HUES6 (cell line): ENCODE measurements around the gene PRKCB.
A peak's percentile ranks its signal among the peaks of the same experiment; 100 is the strongest.

Experiments used
- H3K27ac ChIP-seq: 2 replicates; pipeline ENCODE4 v1.7.0; 2013; ENCODE audit warnings: low read depth, mild to moderate bottlenecking, low read length, inconsistent platforms
- H3K27me3 ChIP-seq: 2 replicates; pipeline ENCODE4 v1.6.1; 2013; ENCODE audit warnings: low read length; ENCODE audit not compliant: control insufficient read depth, insufficient read depth
- H3K36me3 ChIP-seq: 2 replicates; pipeline ENCODE4 v1.6.1; 2013; ENCODE audit warnings: low read length; ENCODE audit not compliant: control insufficient read depth, insufficient read depth
- H3K4me1 ChIP-seq: 2 replicates; pipeline ENCODE4 v1.6.1; 2013; ENCODE audit warnings: low read length; ENCODE audit not compliant: control insufficient read depth, insufficient read depth
- H3K4me3 ChIP-seq: 2 replicates; pipeline ENCODE4 v1.5.1; 2013; ENCODE audit warnings: low read depth, low read length
- H3K9ac ChIP-seq: one replicate; pipeline ENCODE4 v1.6.1; 2013; ENCODE audit warnings: mild to moderate bottlenecking, low read length
- H3K9me3 ChIP-seq: 2 replicates; pipeline ENCODE4 v1.6.1; 2013; ENCODE audit warnings: low read depth, low read length; ENCODE audit not compliant: control insufficient read depth, insufficient read depth

The PRKCB gene

GRCh38 chr16:24075302-24075701 is 239.5 kb downstream of the PRKCB start:
- Histone ChIP-seq H3K36me3 (no peaks in the 10 kb centered on the region), H3K27me3 (no peaks in the 10 kb centered on the region), H3K4me1 (peaks cover 26% of the 10 kb centered on the region), H3K9ac (no peak overlapping the region), H3K9me3 (no peaks in the 10 kb centered on the region), H3K4me3 (no peak overlapping the region), H3K27ac (no peak overlapping the region; the same call in 1 of the 2 replicates)

GRCh38 chr16:24075931-24076716 is 240.3 kb downstream of the PRKCB start:
- Histone ChIP-seq H3K4me1 (peaks cover 26% of the 10 kb centered on the region), H3K9me3 (no peaks in the 10 kb centered on the region), H3K27me3 (no peaks in the 10 kb centered on the region), H3K27ac (peak overlapping the region; percentile 41; the same call in 1 of the 2 replicates), H3K4me3 (peak overlapping the region; percentile 6; the same call in 1 of the 2 replicates), H3K36me3 (no peaks in the 10 kb centered on the region), H3K9ac (peak overlapping the region; percentile 50)

GRCh38 chr16:24077292-24077691 is 241.5 kb downstream of the PRKCB start:
- Histone ChIP-seq H3K27me3 (no peaks in the 10 kb centered on the region), H3K4me1 (peaks cover 26% of the 10 kb centered on the region), H3K4me3 (no peak overlapping the region), H3K27ac (no peak overlapping the region), H3K9ac (no peak overlapping the region), H3K36me3 (no peaks in the 10 kb centered on the region), H3K9me3 (no peaks in the 10 kb centered on the region)

- no peak overlapping the region for H3K9ac ChIP-seq
- peaks cover 26% of the 10 kb centered on the region for H3K4me1 ChIP-seq
- no peaks in the 10 kb centered on the region for H3K9me3 ChIP-seq
- H3K27ac ChIP-seq: no peak overlapping the region
- no peaks in the 10 kb centered on the region for H3K27me3 ChIP-seq
- H3K36me3 ChIP-seq: no peaks in the 10 kb centered on the region
- no peak overlapping the region for H3K4me3 ChIP-seq
Measured at GRCh38 chr16:24077966-24078365, 242.2 kb downstream of the PRKCB start.

- no peak overlapping the region for H3K4me3 ChIP-seq
- H3K9me3 ChIP-seq: peaks cover 6% of the 10 kb centered on the region; the same call in 1 of the 2 replicates
- no peaks in the 10 kb centered on the region for H3K36me3 ChIP-seq
- H3K27ac ChIP-seq: no peak overlapping the region
- H3K9ac ChIP-seq: no peak overlapping the region
- no peaks in the 10 kb centered on the region for H3K27me3 ChIP-seq
- no peaks in the 10 kb centered on the region for H3K4me1 ChIP-seq
Measured at GRCh38 chr16:24085666-24086065, 249.9 kb downstream of the PRKCB start.

- no peaks in the 10 kb centered on the region for H3K4me1 ChIP-seq
- no peaks in the 10 kb centered on the region for H3K27me3 ChIP-seq
- peaks cover 14% of the 10 kb centered on the region; the same call in 1 of the 2 replicates for H3K9me3 ChIP-seq
- no peak overlapping the region for H3K9ac ChIP-seq
- H3K27ac ChIP-seq: no peak overlapping the region
- no peaks in the 10 kb centered on the region for H3K36me3 ChIP-seq
- H3K4me3 ChIP-seq: no peak overlapping the region
Measured at GRCh38 chr16:24087891-24088410, 252.2 kb downstream of the PRKCB start.

- no peaks in the 10 kb centered on the region for H3K36me3 ChIP-seq
- H3K4me1 ChIP-seq: no peaks in the 10 kb centered on the region
- no peak overlapping the region for H3K9ac ChIP-seq
- no peak overlapping the region for H3K27ac ChIP-seq
- H3K27me3 ChIP-seq: no peaks in the 10 kb centered on the region
- H3K9me3 ChIP-seq: peaks cover 14% of the 10 kb centered on the region; the same call in 1 of the 2 replicates
- H3K4me3 ChIP-seq: no peak overlapping the region
Measured at GRCh38 chr16:24088767-24089166, 253.0 kb downstream of the PRKCB start.

GRCh38 chr16:24091125-24091524 is 255.3 kb downstream of the PRKCB start:
- Histone ChIP-seq H3K9me3 (peaks cover 22% of the 10 kb centered on the region), H3K4me3 (no peak overlapping the region), H3K36me3 (no peaks in the 10 kb centered on the region), H3K27me3 (no peaks in the 10 kb centered on the region), H3K27ac (no peak overlapping the region), H3K9ac (no peak overlapping the region), H3K4me1 (no peaks in the 10 kb centered on the region)

GRCh38 chr16:24093049-24093448 is 257.3 kb downstream of the PRKCB start:
- no peak overlapping the region for H3K9ac ChIP-seq
- H3K4me3 ChIP-seq: no peak overlapping the region
- no peaks in the 10 kb centered on the region for H3K27me3 ChIP-seq
- H3K27ac ChIP-seq: no peak overlapping the region
- no peaks in the 10 kb centered on the region for H3K36me3 ChIP-seq
- peaks cover 7% of the 10 kb centered on the region; the same call in 1 of the 2 replicates for H3K4me1 ChIP-seq
- peaks cover 22% of the 10 kb centered on the region for H3K9me3 ChIP-seq

- Histone ChIP-seq H3K9ac (no peak overlapping the region), H3K4me3 (no peak overlapping the region), H3K27ac (no peak overlapping the region), H3K27me3 (no peaks in the 10 kb centered on the region), H3K9me3 (peaks cover 22% of the 10 kb centered on the region), H3K4me1 (peaks cover 18% of the 10 kb centered on the region; the same call in 1 of the 2 replicates), H3K36me3 (no peaks in the 10 kb centered on the region)
Measured at GRCh38 chr16:24094660-24095059, 258.9 kb downstream of the PRKCB start.

- peaks cover 16% of the 10 kb centered on the region for H3K9me3 ChIP-seq
- H3K4me1 ChIP-seq: peaks cover 28% of the 10 kb centered on the region; the same call in 1 of the 2 replicates
- H3K27ac ChIP-seq: peak overlapping the region; percentile 78
- H3K36me3 ChIP-seq: no peaks in the 10 kb centered on the region
- no peak overlapping the region for H3K4me3 ChIP-seq
- H3K27me3 ChIP-seq: no peaks in the 10 kb centered on the region
- H3K9ac ChIP-seq: no peak overlapping the region
Measured at GRCh38 chr16:24098896-24099295, 263.1 kb downstream of the PRKCB start.
